ENCODE data around the gene FRMD4A. TPM values are rescaled to one million over a fixed set of nuclear protein-coding genes. Genes with fewer than 3 reads are reported as not detected.
A peak's percentile ranks its signal among the peaks of the same experiment; 100 is the strongest.

FRMD4A gene
- polyA plus RNA-seq, 3 donors = 82.0 to 91.8 (median 86.9) TPM

GRCh38 chr10:13813550-13813949 is 517.2 kb downstream of the FRMD4A start:
- DNase-seq (ENCODE audit: extremely low read depth in 1 of 11, low read depth in 9 of 11, low spot score in 4 of 11) = no peak

- no peak for DNase-seq (ENCODE audit: extremely low read depth in 1 of 11, low read depth in 9 of 11, low spot score in 4 of 11)
Measured at GRCh38 chr10:13812804-13813203, 517.9 kb downstream of the FRMD4A start.

GRCh38 chr10:13810568-13810967 is 520.2 kb downstream of the FRMD4A start:
- no peak for DNase-seq (ENCODE audit: extremely low read depth in 1 of 11, low read depth in 9 of 11, low spot score in 4 of 11)

- peak in 1 of 11 donors; percentile 38 for DNase-seq (ENCODE audit: extremely low read depth in 1 of 11, low read depth in 9 of 11, low spot score in 4 of 11)
Measured at GRCh38 chr10:13809427-13809826, 521.3 kb downstream of the FRMD4A start.

- DNase-seq (ENCODE audit: extremely low read depth in 1 of 11, low read depth in 9 of 11, low spot score in 4 of 11) = no peak
Measured at GRCh38 chr10:13808556-13809391, 522.0 kb downstream of the FRMD4A start.

GRCh38 chr10:13806419-13806818 is 524.3 kb downstream of the FRMD4A start:
- DNase-seq (ENCODE audit: extremely low read depth in 1 of 11, low read depth in 9 of 11, low spot score in 4 of 11) = no peak

- DNase-seq (ENCODE audit: extremely low read depth in 1 of 11, low read depth in 9 of 11, low spot score in 4 of 11) = no peak
Measured at GRCh38 chr10:13803566-13804554, 526.9 kb downstream of the FRMD4A start.

- no peak for DNase-seq (ENCODE audit: extremely low read depth in 1 of 11, low read depth in 9 of 11, low spot score in 4 of 11)
Measured at GRCh38 chr10:13801907-13802288, 528.8 kb downstream of the FRMD4A start.

- DNase-seq (ENCODE audit: extremely low read depth in 1 of 11, low read depth in 9 of 11, low spot score in 4 of 11) = no peak
Measured at GRCh38 chr10:13801156-13801906, 529.4 kb downstream of the FRMD4A start.

GRCh38 chr10:13797164-13797563 is 533.6 kb downstream of the FRMD4A start:
- DNase-seq (ENCODE audit: extremely low read depth in 1 of 11, low read depth in 9 of 11, low spot score in 4 of 11) = no peak

- DNase-seq (ENCODE audit: extremely low read depth in 1 of 11, low read depth in 9 of 11, low spot score in 4 of 11) = no peak
Measured at GRCh38 chr10:13795653-13796555, 534.8 kb downstream of the FRMD4A start.

GRCh38 chr10:13794992-13795612 is 535.6 kb downstream of the FRMD4A start:
- DNase-seq (ENCODE audit: extremely low read depth in 1 of 11, low read depth in 9 of 11, low spot score in 4 of 11) = peak in 1 of 11 donors; percentile 32

- DNase-seq (ENCODE audit: extremely low read depth in 1 of 11, low read depth in 9 of 11, low spot score in 4 of 11) = no peak
Measured at GRCh38 chr10:13792006-13792405, 538.7 kb downstream of the FRMD4A start.

- DNase-seq (ENCODE audit: extremely low read depth in 1 of 11, low read depth in 9 of 11, low spot score in 4 of 11) = no peak
Measured at GRCh38 chr10:13791483-13791882, 539.2 kb downstream of the FRMD4A start.

GRCh38 chr10:13790196-13790595 is 540.5 kb downstream of the FRMD4A start:
- DNase-seq (ENCODE audit: extremely low read depth in 1 of 11, low read depth in 9 of 11, low spot score in 4 of 11) = no peak

GRCh38 chr10:13789448-13789829 is 541.3 kb downstream of the FRMD4A start:
- no peak for DNase-seq (ENCODE audit: extremely low read depth in 1 of 11, low read depth in 9 of 11, low spot score in 4 of 11)

- DNase-seq (ENCODE audit: extremely low read depth in 1 of 11, low read depth in 9 of 11, low spot score in 4 of 11) = no peak
Measured at GRCh38 chr10:13788711-13789447, 541.8 kb downstream of the FRMD4A start.

Data from renal cortex interstitium (tissue), 11 donors.